GM19438 (cell line): ENCODE data around the gene CDC37L1.
"Not testable (repeated sequence)": the region's sequence is repeated elsewhere in the genome, so short reads cannot be mapped to it uniquely, and the experiment has no call there.

Experiments
- ATAC-seq: cut with Tn5 transposase; IDR thresholded peaks from one replicate; pipeline ENCODE4 v1.9.1; 2021; ENCODE audit warnings: low read depth; ENCODE audit not compliant: unreplicated experiment

CDC37L1 gene

GRCh38 chr9:4746278-4747030 lies 67.1 kb downstream of the CDC37L1 start:
- no peak for ATAC-seq

GRCh38 chr9:4748612-4749011 lies 69.2 kb downstream of the CDC37L1 start:
- no peak for ATAC-seq

GRCh38 chr9:4750023-4750673 lies 70.8 kb downstream of the CDC37L1 start:
- no peak for ATAC-seq

GRCh38 chr9:4754530-4754929 lies 75.2 kb downstream of the CDC37L1 start:
- not testable (repeated sequence) for ATAC-seq

DNA sequence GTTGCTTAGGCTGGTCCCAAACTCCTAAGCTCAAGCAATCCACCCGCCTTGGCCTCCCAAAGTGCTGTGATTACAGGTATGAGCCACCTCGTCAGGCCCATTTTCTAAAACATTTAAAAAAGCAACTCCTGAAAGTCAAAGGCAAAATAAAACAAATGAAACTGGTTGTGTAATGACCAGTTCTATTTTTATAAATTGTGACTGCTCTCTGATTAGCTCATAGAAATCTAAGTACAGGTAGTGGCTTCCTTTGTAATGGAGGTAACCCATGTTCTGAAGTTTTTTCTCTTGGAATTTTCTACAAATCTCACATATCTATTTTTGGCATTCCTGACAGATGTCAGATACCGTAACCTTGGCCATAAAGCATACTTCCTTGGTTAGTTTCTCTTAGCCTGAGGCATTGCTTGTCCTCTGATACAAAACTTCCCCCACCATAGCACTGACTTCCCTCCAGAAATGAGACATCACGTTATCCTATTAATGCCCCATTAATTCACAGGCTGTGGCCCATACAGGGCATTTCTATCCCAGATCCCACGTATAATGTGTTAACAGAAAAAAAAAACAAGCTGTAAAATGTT lies 75.7 kb downstream of the CDC37L1 start:
- ATAC-seq: no peak

- no peak for ATAC-seq
These were observed 77.1 kb downstream of the CDC37L1 start for GRCh38 chr9:4756420-4756819.
